Cardiac fibroblast (primary cell): ENCODE data around the gene PFKM.
"Not testable (repeated sequence)": the region's sequence is repeated elsewhere in the genome, so short reads cannot be mapped to it uniquely, and the experiment has no call there.

Experiments
- DNase-seq, 2 donors: peaks; one replicate each; pipeline versions ENCODE4 v3.0.0 to v3.0.0-alpha.2; 2010; ENCODE audit warnings: low read depth in 2 of 2
- H3K4me3 ChIP-seq, 2 donors: replicated peaks in 1 of 2; 1 replicate in 1 of 2; 2 replicates in 1 of 2; pipeline ENCODE4 v1.5.1; 2011; ENCODE audit warnings: low read depth in 2 of 2, low read length in 2 of 2, mild to moderate bottlenecking in 2 of 2, moderate library complexity in 1 of 2
- TF ChIP-seq, protein P1 (sequence below): IDR thresholded peaks from one replicate; pipeline ENCODE4 v1.5.1; 2011; ENCODE audit warnings: low read depth, mild to moderate bottlenecking, low read length, inconsistent platforms

Gene PFKM

DNA sequence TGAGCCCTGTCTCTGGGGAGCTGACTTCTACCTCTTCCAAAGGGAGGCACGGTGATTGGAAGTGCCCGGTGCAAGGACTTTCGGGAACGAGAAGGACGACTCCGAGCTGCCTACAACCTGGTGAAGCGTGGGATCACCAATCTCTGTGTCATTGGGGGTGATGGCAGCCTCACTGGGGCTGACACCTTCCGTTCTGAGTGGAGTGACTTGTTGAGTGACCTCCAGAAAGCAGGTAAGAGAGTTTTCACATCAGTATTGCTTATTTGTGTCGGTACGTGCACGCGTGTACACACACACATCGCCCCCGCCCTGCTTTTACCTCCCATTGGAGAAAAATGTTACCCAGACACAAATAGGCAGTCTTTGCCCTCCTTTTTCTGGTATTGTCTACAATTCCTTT is 13.7 kb downstream of the PFKM start:
- TF ChIP-seq, protein P1, sequence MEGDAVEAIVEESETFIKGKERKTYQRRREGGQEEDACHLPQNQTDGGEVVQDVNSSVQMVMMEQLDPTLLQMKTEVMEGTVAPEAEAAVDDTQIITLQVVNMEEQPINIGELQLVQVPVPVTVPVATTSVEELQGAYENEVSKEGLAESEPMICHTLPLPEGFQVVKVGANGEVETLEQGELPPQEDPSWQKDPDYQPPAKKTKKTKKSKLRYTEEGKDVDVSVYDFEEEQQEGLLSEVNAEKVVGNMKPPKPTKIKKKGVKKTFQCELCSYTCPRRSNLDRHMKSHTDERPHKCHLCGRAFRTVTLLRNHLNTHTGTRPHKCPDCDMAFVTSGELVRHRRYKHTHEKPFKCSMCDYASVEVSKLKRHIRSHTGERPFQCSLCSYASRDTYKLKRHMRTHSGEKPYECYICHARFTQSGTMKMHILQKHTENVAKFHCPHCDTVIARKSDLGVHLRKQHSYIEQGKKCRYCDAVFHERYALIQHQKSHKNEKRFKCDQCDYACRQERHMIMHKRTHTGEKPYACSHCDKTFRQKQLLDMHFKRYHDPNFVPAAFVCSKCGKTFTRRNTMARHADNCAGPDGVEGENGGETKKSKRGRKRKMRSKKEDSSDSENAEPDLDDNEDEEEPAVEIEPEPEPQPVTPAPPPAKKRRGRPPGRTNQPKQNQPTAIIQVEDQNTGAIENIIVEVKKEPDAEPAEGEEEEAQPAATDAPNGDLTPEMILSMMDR, result no peak
- no peak overlapping the region for H3K4me3 ChIP-seq

DNA sequence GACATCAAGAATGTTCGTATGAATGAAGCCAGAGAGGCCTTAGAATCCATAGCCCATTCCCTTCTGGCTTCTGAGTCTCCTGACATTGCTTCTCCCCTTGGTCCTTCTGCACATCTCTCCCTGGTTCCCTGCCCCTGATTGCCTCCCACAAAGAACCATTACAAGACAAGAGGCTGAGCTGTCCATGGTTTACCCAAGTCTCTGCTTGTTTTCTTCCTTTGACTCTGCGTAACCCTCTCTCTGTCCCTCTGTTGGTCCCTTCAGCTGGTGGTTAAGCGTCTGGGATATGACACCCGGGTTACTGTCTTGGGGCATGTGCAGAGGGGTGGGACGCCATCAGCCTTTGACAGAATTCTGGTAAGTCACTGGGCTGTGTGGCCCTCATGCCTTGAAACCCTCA is 15.9 kb downstream of the PFKM start:
- no peak overlapping the region for H3K4me3 ChIP-seq
- DNase-seq, result no peak
- TF ChIP-seq, protein P1, result no peak

More for the DNA sequence above, 13.7 kb downstream of the PFKM start:
- no peak for DNase-seq

- H3K4me3 ChIP-seq, result no peak overlapping the region
- TF ChIP-seq, protein P1, result no peak
- DNase-seq, result no peak
Measured at GRCh38 chr12:48142818-48143674, 23.9 kb downstream of the PFKM start.

GRCh38 chr12:48143898-48144297 is 24.7 kb downstream of the PFKM start:
- TF ChIP-seq, protein P1, result no peak
- no peak overlapping the region for H3K4me3 ChIP-seq
- DNase-seq, result no peak

DNA sequence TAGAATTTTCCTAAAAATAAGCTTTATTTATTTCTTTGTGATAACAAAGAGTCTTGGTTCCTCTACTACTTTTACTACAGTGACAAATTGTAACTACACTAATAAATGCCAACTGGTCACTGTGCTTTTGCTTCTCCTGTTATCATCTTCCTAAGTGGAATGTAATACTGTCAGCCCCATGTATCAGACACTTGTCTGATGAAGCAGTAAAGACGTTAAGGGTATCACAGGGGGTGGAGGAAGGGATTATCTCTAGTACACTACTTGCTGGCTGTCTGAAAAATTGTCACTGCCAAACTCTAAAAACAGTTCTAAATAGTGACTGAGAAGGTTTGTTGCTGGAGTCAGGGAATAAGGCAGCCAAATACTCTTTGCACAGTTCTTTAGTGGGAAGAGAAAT is 26.8 kb downstream of the PFKM start:
- H3K4me3 ChIP-seq, result no peak overlapping the region
- no peak for DNase-seq
- TF ChIP-seq, protein P1, result no peak

- TF ChIP-seq, protein P1, result no peak
- DNase-seq, result no peak
Measured at GRCh38 chr12:48151103-48151771, 32.1 kb downstream of the PFKM start.

GRCh38 chr12:48155786-48156185 is 36.6 kb downstream of the PFKM start:
- not testable (repeated sequence) for DNase-seq, H3K4me3 ChIP-seq

More at GRCh38 chr12:48151103-48151771, 32.1 kb downstream of the PFKM start:
- no peak overlapping the region for H3K4me3 ChIP-seq
